ENCODE measurements around the gene ACTL6A.

ACTL6A gene

GRCh38 chr3:179591313-179591712 lies 28.6 kb downstream of the ACTL6A start:
- no peak for DNase-seq

- no peak for DNase-seq
Measured at GRCh38 chr3:179599531-179599930, 36.8 kb downstream of the ACTL6A start.

GRCh38 chr3:179603321-179603720 lies 40.6 kb downstream of the ACTL6A start:
- no peak for DNase-seq

- no peak for DNase-seq
Measured at GRCh38 chr3:179603831-179604230, 41.1 kb downstream of the ACTL6A start.

- peak; percentile 95 for DNase-seq
Measured at GRCh38 chr3:179604321-179605078, 41.8 kb downstream of the ACTL6A start, which contains the start of the genes MRPL47 and NDUFB5. Gene MRPL47 (minus strand): TSS chr3:179604638. CDS start chr3:179604624, 14 bp downstream. Gene NDUFB5 (plus strand): TSS chr3:179604794. CDS start chr3:179604816, 22 bp downstream.

- DNase-seq: no peak
Measured at GRCh38 chr3:179606534-179607085, 43.9 kb downstream of the ACTL6A start.

GRCh38 chr3:179608931-179609720 lies 46.4 kb downstream of the ACTL6A start:
- DNase-seq: no peak

GRCh38 chr3:179610066-179610465 lies 47.3 kb downstream of the ACTL6A start:
- no peak for DNase-seq

- peak; percentile 70 for DNase-seq
Measured at GRCh38 chr3:179613807-179614206, 51.1 kb downstream of the ACTL6A start.

- DNase-seq: no peak
Measured at GRCh38 chr3:179615458-179616173, 52.9 kb downstream of the ACTL6A start.

- DNase-seq: no peak
Measured at GRCh38 chr3:179622023-179622422, 59.3 kb downstream of the ACTL6A start.

GRCh38 chr3:179624451-179624850 lies 61.7 kb downstream of the ACTL6A start:
- peak; percentile 75 for DNase-seq

- DNase-seq: no peak
Measured at GRCh38 chr3:179630753-179631451, 68.2 kb downstream of the ACTL6A start.

Measured in fibroblast of skin of right quadriceps (primary cell).